Neuronal stem cell (in vitro differentiated cells): ENCODE data around the gene OR5AC2.

Experiments
- DNase-seq: peaks from one replicate; pipeline ENCODE4 v3.0.0-alpha.2; 2013; ENCODE audit warnings: low spot score
- H2AFZ ChIP-seq: one replicate; pipeline ENCODE4 v1.6.1; 2013; ENCODE audit warnings: mild to moderate bottlenecking, low read length, inconsistent platforms
- H2AK5ac ChIP-seq: 2 replicates; pipeline ENCODE4 v1.6.1; 2013; ENCODE audit warnings: low read depth, mild to moderate bottlenecking, inconsistent platforms, low read length, moderate library complexity, mixed read lengths
- H2BK120ac ChIP-seq: 2 replicates; pipeline ENCODE4 v1.6.1; 2013; ENCODE audit warnings: low read depth, mild to moderate bottlenecking, inconsistent platforms, low read length, moderate library complexity, mixed read lengths
- H2BK12ac ChIP-seq: one replicate; pipeline ENCODE4 v1.6.1; 2013; ENCODE audit warnings: low read length, inconsistent platforms
- H2BK15ac ChIP-seq: 2 replicates; pipeline ENCODE4 v1.6.1; 2013; ENCODE audit warnings: mild to moderate bottlenecking, low read length, inconsistent platforms, mixed read lengths
- H2BK5ac ChIP-seq: one replicate; pipeline ENCODE4 v1.6.1; 2013; ENCODE audit warnings: inconsistent platforms, mild to moderate bottlenecking, low read length, moderate library complexity
- H3K14ac ChIP-seq: one replicate; pipeline ENCODE4 v1.6.1; 2013; ENCODE audit warnings: low read length, inconsistent platforms
- H3K18ac ChIP-seq: 2 replicates; pipeline ENCODE4 v1.6.1; 2013; ENCODE audit warnings: low read length, inconsistent platforms
- H3K23ac ChIP-seq: 2 replicates; pipeline ENCODE4 v1.6.1; 2013; ENCODE audit warnings: low read depth, mild to moderate bottlenecking, mixed read lengths, low read length, inconsistent platforms; ENCODE audit not compliant: poor library complexity
- H3K27ac ChIP-seq: replicated peaks from 3 replicates; pipeline ENCODE4 v1.5.1; 2013; ENCODE audit warnings: low read length, inconsistent platforms
- H3K27me3 ChIP-seq, 3 experiments: 2 replicates each; pipeline ENCODE4 v1.6.1; 2013; ENCODE audit warnings: low read length in 3 of 3, mild to moderate bottlenecking in 2 of 3, inconsistent platforms in 1 of 3, low read depth in 1 of 3, mixed read lengths in 1 of 3, moderate library complexity in 1 of 3; ENCODE audit not compliant: control insufficient read depth in 3 of 3, insufficient read depth in 3 of 3
- H3K36me3 ChIP-seq, 2 donors: replicated peaks in 1 of 2; 2 replicates each; pipeline ENCODE4 v1.6.1; 2013; ENCODE audit warnings: low read length in 2 of 2; ENCODE audit not compliant: control insufficient read depth in 2 of 2, insufficient read depth in 2 of 2
- H3K4ac ChIP-seq: 2 replicates; pipeline ENCODE4 v1.6.1; 2013; ENCODE audit warnings: inconsistent platforms, mild to moderate bottlenecking, low read length, moderate library complexity
- H3K4me1 ChIP-seq, 2 donors: 1 replicate in 1 of 2; 2 replicates in 1 of 2; pipeline ENCODE4 v1.6.1; 2013; ENCODE audit warnings: low read length in 2 of 2, low read depth in 1 of 2; ENCODE audit not compliant: control insufficient read depth in 2 of 2, insufficient read depth in 1 of 2
- H3K4me2 ChIP-seq: one replicate; pipeline ENCODE4 v1.6.1; 2013; ENCODE audit warnings: mild to moderate bottlenecking, low read length, inconsistent platforms; ENCODE audit not compliant: insufficient read depth, poor library complexity, severe bottlenecking
- H3K4me3 ChIP-seq, 2 donors: 2 replicates each; pipeline ENCODE4 v1.5.1; 2013; ENCODE audit warnings: low read length in 2 of 2, mild to moderate bottlenecking in 2 of 2, inconsistent platforms in 1 of 2, moderate library complexity in 1 of 2
- H3K79me1 ChIP-seq: one replicate; pipeline ENCODE4 v1.6.1; 2013; ENCODE audit warnings: low read depth, mild to moderate bottlenecking, inconsistent platforms, low read length, moderate library complexity
- H3K9ac ChIP-seq: one replicate; pipeline ENCODE4 v1.6.1; 2013; ENCODE audit warnings: mild to moderate bottlenecking, low read depth, low read length, inconsistent platforms; ENCODE audit not compliant: poor library complexity
- H3K9me3 ChIP-seq, 2 donors: replicated peaks in 1 of 2; 2 replicates each; pipeline versions ENCODE3 to v1.6.1; 2013; ENCODE audit warnings: low read length in 2 of 2, mild to moderate bottlenecking in 2 of 2, inconsistent platforms in 1 of 2, low read depth in 1 of 2, mixed read lengths in 1 of 2, moderate library complexity in 1 of 2; ENCODE audit not compliant: control insufficient read depth in 2 of 2, insufficient read depth in 1 of 2
- H4K8ac ChIP-seq: one replicate; pipeline ENCODE4 v1.6.1; 2013; ENCODE audit warnings: low read depth, mild to moderate bottlenecking, inconsistent platforms, low read length, moderate library complexity
- H4K91ac ChIP-seq: one replicate; pipeline ENCODE4 v1.6.1; 2013; ENCODE audit warnings: low read length, low read depth, mild to moderate bottlenecking, inconsistent platforms; ENCODE audit not compliant: poor library complexity
- WGBS, 2 donors: extraction: QIAGEN DNeasy Blood & Tissue Kit; methylation state at CpG; one replicate each; pipeline ENCODE4 v1.1.7; 2013; ENCODE audit warnings: missing lambda C conversion rate in 2 of 2, mixed read lengths in 1 of 2; ENCODE audit not compliant: insufficient read length in 2 of 2, insufficient replicate concordance in 1 of 2; ENCODE audit errors: extremely low coverage in 2 of 2; 5-methylcytosine and 5-hydroxymethylcytosine counted together

Gene OR5AC2

DNA sequence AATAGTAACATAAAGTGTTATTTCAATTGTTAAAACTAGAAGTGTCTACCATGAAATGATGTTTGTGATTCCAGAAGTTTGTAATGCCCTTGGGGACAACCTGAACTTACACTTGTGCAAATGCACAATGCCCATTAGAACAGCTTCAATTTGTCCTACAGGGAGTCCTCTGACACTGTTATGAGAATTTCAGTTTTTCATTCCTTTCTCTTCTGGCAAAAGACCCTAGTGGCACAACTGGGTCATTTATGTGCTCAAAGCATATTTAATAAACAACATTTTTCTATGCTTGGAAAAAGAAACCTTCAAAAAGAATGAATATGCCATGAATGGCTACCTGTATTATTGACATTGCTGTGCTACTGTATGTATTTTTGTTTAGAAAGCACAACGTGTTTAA, 43.4 kb downstream of the OR5AC2 start, which contains the start of gene OR5H1:
Gene OR5H1, plus strand, starts transcription at position 301 of the 400 bp plus-strand sequence. CDS start 1,977 bp downstream, outside the sequence.
- Histone ChIP-seq H3K27ac (no peak within 1 kb of the TSS), H3K4me3 (no peak within 1 kb of the TSS), H2BK120ac (no peak within 1 kb of the TSS), H3K79me1 (no peaks in the 10 kb centered on the region), H4K8ac (no peak within 1 kb of the TSS), H3K9me3 (no peaks in the 10 kb centered on the region), H2AFZ (no peak within 1 kb of the TSS), H3K23ac (no peak within 1 kb of the TSS), H3K4me2 (no peak within 1 kb of the TSS), H2BK15ac (no peak within 1 kb of the TSS), H3K9ac (no peak within 1 kb of the TSS), H3K4ac (no peak within 1 kb of the TSS), H2BK5ac (no peak within 1 kb of the TSS), H4K91ac (no peak within 1 kb of the TSS), H3K27me3 (no peaks in the 10 kb centered on the region), H2BK12ac (no peak within 1 kb of the TSS), H2AK5ac (no peak within 1 kb of the TSS), H3K4me1 (no peaks in the 10 kb centered on the region), H3K18ac (no peak within 1 kb of the TSS), H3K36me3 (no peaks in the 10 kb centered on the region), H3K14ac (no peak within 1 kb of the TSS)
- WGBS, 2 donors, result no CpG with 5 or more reads among the region's 1 CpG
- no peak for DNase-seq

DNA sequence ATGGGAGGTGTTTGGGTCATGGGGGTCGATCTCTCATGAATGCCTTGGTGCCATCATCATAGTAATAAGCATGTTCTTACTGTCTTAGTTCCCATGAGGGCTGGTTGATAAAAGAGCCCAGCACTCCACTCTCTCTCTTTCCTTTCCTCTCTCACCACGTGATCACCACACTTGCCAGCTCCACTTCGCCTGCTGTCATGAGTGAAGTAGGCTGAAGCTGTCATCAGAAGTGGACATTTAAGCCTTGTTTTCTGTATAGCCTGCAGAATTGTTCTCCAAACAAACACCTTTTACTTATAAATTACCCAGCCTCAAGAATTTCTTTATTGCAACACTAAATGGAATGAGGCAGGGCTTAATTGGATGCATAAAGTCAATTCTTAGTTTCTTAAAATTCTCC, 49.7 kb downstream of the OR5AC2 start:
- Histone ChIP-seq H3K4me2 (no peak overlapping the region), H3K4ac (no peak overlapping the region), H4K8ac (no peak overlapping the region), H2BK15ac (no peak overlapping the region), H3K27ac (no peak overlapping the region), H3K4me3 (no peak overlapping the region), H2BK5ac (no peak overlapping the region), H3K36me3 (no peaks in the 10 kb centered on the region), H3K27me3 (no peaks in the 10 kb centered on the region), H3K14ac (no peak overlapping the region), H2AFZ (no peak overlapping the region), H3K18ac (no peak overlapping the region), H2BK12ac (no peak overlapping the region), H3K9ac (no peak overlapping the region), H2BK120ac (no peak overlapping the region), H3K23ac (no peak overlapping the region), H3K79me1 (no peaks in the 10 kb centered on the region), H2AK5ac (no peak overlapping the region), H4K91ac (no peak overlapping the region), H3K9me3 (no peaks in the 10 kb centered on the region), H3K4me1 (no peaks in the 10 kb centered on the region)
- WGBS, 2 donors, result no CpG with 5 or more reads among the region's 3 CpGs
- no peak for DNase-seq
